Duodenal mucosa (tissue), 2 donors: Measurements from ENCODE around the gene SRD5A2.

Experiments used
- H3K27ac ChIP-seq: one replicate; pipeline ENCODE4 v1.7.0; 2013; ENCODE audit warnings: low read depth, low read length
- H3K27me3 ChIP-seq, 2 donors: one replicate each; pipeline ENCODE4 v1.7.0; 2013; ENCODE audit warnings: low read length in 2 of 2, control low read depth in 1 of 2; ENCODE audit not compliant: insufficient read depth in 2 of 2, control insufficient read depth in 1 of 2
- H3K36me3 ChIP-seq, 2 donors: one replicate each; pipeline ENCODE4 v1.7.0; 2013; ENCODE audit warnings: low read length in 2 of 2, control low read depth in 1 of 2; ENCODE audit not compliant: insufficient read depth in 2 of 2, control insufficient read depth in 1 of 2
- H3K4me1 ChIP-seq, 2 donors: one replicate each; pipeline ENCODE4 v1.7.0; 2013; ENCODE audit warnings: low read length in 2 of 2, control low read depth in 1 of 2; ENCODE audit not compliant: insufficient read depth in 2 of 2, control insufficient read depth in 1 of 2
- H3K4me3 ChIP-seq, 2 donors: one replicate each; pipeline ENCODE4 v1.7.0; 2013; ENCODE audit warnings: low read length in 2 of 2, low read depth in 1 of 2
- H3K9ac ChIP-seq, 2 donors: one replicate each; pipeline ENCODE4 v1.7.0; 2013; ENCODE audit warnings: low read length in 2 of 2, low read depth in 1 of 2
- H3K9me3 ChIP-seq, 2 donors: one replicate each; pipeline ENCODE4 v1.7.0; 2013; ENCODE audit warnings: low read length in 2 of 2, control low read depth in 1 of 2; ENCODE audit not compliant: control insufficient read depth in 1 of 2

Gene SRD5A2

GRCh38 chr2:31534636-31535035, 46.1 kb downstream of the SRD5A2 start:
- no peaks in the 10 kb centered on the region for H3K36me3 ChIP-seq
- peaks cover 3 to 10% of the 10 kb centered on the region in 2 donors for H3K4me1 ChIP-seq
- H3K9ac ChIP-seq: no peak overlapping the region
- H3K27ac ChIP-seq: no peak overlapping the region
- no peaks in the 10 kb centered on the region for H3K9me3 ChIP-seq
- no peaks in the 10 kb centered on the region for H3K27me3 ChIP-seq
- no peak overlapping the region for H3K4me3 ChIP-seq

DNA sequence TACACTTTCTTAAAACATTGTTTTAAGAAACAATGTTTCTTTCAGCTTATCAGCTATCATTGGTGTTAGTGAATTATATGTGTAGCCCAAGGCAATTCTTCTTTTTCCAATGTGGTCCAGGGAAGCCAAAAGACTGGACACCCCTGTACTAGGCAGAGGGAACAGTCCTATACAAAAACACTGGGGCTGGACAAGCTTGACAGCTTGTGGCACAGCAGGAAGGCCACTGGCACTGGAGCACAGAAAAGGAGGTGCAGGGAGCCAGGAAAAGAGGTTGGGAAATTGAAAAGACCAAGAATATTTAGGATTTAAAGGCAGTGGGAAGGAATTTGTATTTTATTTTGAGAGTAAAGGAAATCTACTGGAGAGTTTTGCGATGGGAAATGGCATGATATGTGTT, 47.7 kb downstream of the SRD5A2 start:
- Histone ChIP-seq H3K27me3 (no peaks in the 10 kb centered on the region), H3K36me3 (no peaks in the 10 kb centered on the region), H3K4me1 (peaks cover 3 to 10% of the 10 kb centered on the region in 2 donors), H3K9me3 (no peaks in the 10 kb centered on the region), H3K27ac (no peak overlapping the region), H3K4me3 (no peak overlapping the region), H3K9ac (no peak overlapping the region)

- Histone ChIP-seq H3K9me3 (no peaks in the 10 kb centered on the region), H3K36me3 (no peaks in the 10 kb centered on the region), H3K4me1 (peaks cover 3 to 8% of the 10 kb centered on the region in 2 donors), H3K9ac (no peak overlapping the region), H3K27me3 (no peaks in the 10 kb centered on the region), H3K27ac (no peak overlapping the region), H3K4me3 (no peak overlapping the region)
These were observed 49.6 kb downstream of the SRD5A2 start for GRCh38 chr2:31531101-31531500.

DNA sequence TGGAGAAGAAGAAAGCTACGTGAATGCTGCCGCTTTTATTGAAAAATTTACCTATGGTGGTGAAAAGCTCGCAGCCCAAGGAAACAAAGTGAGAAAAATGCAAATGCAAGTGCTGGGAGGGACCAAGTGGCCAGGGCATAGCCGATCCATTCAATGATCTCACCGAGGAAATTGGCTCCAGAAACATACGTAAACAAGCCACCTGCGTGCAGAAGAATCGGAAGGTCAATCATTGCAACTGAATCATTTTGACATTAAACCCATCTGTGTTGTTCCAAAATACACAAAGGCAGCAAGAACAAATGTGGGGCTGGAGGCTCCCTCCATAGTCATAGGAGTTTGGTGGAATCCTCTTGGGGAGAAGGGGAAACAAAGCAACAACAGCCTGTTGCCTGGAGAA, 51.5 kb downstream of the SRD5A2 start:
- Histone ChIP-seq H3K9me3 (no peaks in the 10 kb centered on the region), H3K36me3 (no peaks in the 10 kb centered on the region), H3K27ac (no peak overlapping the region), H3K27me3 (no peaks in the 10 kb centered on the region), H3K4me3 (no peak overlapping the region), H3K9ac (no peak overlapping the region), H3K4me1 (no peaks in the 10 kb centered on the region)

DNA sequence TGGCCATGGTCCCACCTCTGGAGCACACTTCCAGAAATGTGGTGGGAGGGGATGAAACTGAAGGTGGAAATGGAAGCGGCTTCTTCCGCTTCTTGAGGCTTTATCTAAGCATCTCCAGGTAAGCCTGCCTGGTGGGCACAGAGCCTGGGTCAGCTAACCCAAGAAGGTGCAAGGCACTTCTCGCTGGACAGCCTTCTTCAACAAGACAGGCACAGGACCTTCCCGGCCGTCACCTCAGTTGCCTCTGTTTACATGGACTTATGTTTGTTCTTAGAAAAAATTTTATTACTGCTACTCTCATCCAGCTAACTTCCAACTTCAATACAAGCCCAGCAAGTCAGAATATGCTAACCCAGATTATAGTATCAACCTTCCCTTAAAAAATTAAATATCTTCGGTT, 51.9 kb downstream of the SRD5A2 start:
- H3K27me3 ChIP-seq: no peaks in the 10 kb centered on the region
- no peaks in the 10 kb centered on the region for H3K36me3 ChIP-seq
- no peak overlapping the region for H3K9ac ChIP-seq
- no peak overlapping the region for H3K4me3 ChIP-seq
- no peaks in the 10 kb centered on the region for H3K9me3 ChIP-seq
- no peaks in the 10 kb centered on the region for H3K4me1 ChIP-seq
- no peak overlapping the region for H3K27ac ChIP-seq

DNA sequence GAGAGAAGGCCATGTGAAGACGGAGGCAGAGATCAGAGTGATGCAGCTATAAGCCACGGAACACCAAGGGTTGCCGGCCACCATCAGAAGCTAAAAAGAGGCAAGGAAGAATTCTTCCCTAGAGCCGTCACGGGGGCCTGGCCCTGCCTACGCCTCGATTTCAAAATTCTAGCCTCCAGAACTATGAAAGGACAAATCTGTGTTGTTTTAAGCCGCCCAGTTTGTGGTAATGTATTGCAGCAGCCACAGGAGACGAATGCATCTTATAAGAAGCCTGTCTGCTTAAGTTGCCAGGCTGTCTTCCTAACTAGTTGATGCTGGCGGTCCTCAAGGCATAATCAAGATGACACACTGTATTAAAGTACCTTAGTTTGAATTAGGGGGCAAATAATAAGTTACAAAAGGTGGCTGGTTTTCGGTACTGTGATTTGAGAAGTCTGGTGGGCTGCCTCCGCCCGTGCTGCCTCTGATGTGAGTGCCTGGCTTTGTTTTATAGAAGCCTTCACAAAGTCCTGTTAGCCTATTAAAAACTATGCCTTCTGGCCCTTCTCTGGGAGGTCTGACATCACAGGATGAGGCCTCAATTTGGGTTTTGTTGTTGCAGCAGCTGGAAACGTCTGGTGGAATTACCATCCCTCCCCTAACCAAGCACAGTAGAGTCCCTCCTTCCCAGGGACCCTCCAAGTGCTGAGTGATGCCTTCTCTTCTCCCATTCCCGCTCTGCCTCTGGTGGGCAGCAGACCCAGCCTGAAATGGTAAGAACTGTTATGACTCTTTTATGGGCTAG, 53.6 kb downstream of the SRD5A2 start:
- no peak overlapping the region for H3K4me3 ChIP-seq
- no peaks in the 10 kb centered on the region for H3K36me3 ChIP-seq
- no peaks in the 10 kb centered on the region for H3K9me3 ChIP-seq
- no peaks in the 10 kb centered on the region for H3K4me1 ChIP-seq
- no peaks in the 10 kb centered on the region for H3K27me3 ChIP-seq
- no peak overlapping the region for H3K9ac ChIP-seq
- no peak overlapping the region for H3K27ac ChIP-seq

GRCh38 chr2:31525876-31526275, 54.9 kb downstream of the SRD5A2 start:
- Histone ChIP-seq H3K4me3 (no peak overlapping the region), H3K9me3 (no peaks in the 10 kb centered on the region), H3K36me3 (no peaks in the 10 kb centered on the region), H3K27ac (no peak overlapping the region), H3K4me1 (no peaks in the 10 kb centered on the region), H3K27me3 (no peaks in the 10 kb centered on the region), H3K9ac (no peak overlapping the region)

GRCh38 chr2:31524592-31524991, 56.1 kb downstream of the SRD5A2 start:
- Histone ChIP-seq H3K9ac (no peak overlapping the region), H3K4me1 (no peaks in the 10 kb centered on the region), H3K9me3 (no peaks in the 10 kb centered on the region), H3K36me3 (no peaks in the 10 kb centered on the region), H3K27ac (no peak overlapping the region), H3K27me3 (no peaks in the 10 kb centered on the region), H3K4me3 (no peak overlapping the region)

GRCh38 chr2:31523871-31524492, 56.8 kb downstream of the SRD5A2 start:
- H3K27ac ChIP-seq: no peak overlapping the region
- H3K9me3 ChIP-seq: no peaks in the 10 kb centered on the region
- H3K4me1 ChIP-seq: no peaks in the 10 kb centered on the region
- H3K4me3 ChIP-seq: no peak overlapping the region
- H3K36me3 ChIP-seq: no peaks in the 10 kb centered on the region
- H3K27me3 ChIP-seq: no peaks in the 10 kb centered on the region
- no peak overlapping the region for H3K9ac ChIP-seq

DNA sequence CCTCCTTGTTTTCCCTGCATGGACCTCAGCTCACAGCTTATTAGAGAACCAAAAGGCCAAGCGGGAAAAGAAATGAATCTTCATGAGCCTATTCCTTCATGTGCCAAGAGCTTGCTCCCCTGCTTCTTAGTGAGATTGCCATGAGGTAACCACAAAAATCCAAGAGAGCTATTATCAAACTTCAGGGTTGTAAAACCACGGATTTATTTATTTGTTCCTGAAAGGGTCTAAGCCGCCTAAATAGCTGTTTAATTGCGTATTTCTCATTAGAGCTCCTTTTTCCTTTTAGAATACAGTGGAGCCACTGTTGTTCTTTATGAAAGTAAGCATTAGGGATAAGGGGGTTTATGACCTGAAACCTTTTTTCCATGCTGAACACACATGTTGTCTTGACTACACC, 58.0 kb downstream of the SRD5A2 start:
- Histone ChIP-seq H3K27me3 (no peaks in the 10 kb centered on the region), H3K36me3 (no peaks in the 10 kb centered on the region), H3K27ac (no peak overlapping the region), H3K4me3 (no peak overlapping the region), H3K9me3 (no peaks in the 10 kb centered on the region), H3K4me1 (no peaks in the 10 kb centered on the region), H3K9ac (no peak overlapping the region)
